GM12878 (cell line): ENCODE results near the gene SMAD9.

Experiments
- BHLHE40 ChIP-seq, 2 experiments: fragments of 450-650 bp in 1 of 2; IDR thresholded peaks; 2 replicates each; pipeline ENCODE4 v1.6.1; 2011 to 2017; ENCODE audit warnings: low read depth in 2 of 2, borderline replicate concordance in 1 of 2, improper control_type of control experiment in 1 of 2, low read length in 1 of 2, mild to moderate bottlenecking in 1 of 2
- CHD2 ChIP-seq: IDR thresholded peaks from 2 replicates; pipeline ENCODE4 v1.6.1; 2011; ENCODE audit warnings: low read depth, low read length, improper control_type of control experiment, borderline replicate concordance
- CREM ChIP-seq: IDR thresholded peaks from 2 replicates; pipeline ENCODE4 v1.6.1; 2014; ENCODE audit warnings: antibody characterized with exemption, low read depth
- EZH2 ChIP-seq: IDR thresholded peaks from 2 replicates; pipeline ENCODE4 v1.6.1; 2012; ENCODE audit warnings: low read depth, mild to moderate bottlenecking, control low read depth, inconsistent platforms, low read length, borderline replicate concordance; ENCODE audit not compliant: control insufficient read depth
- HDAC2 ChIP-seq: fragments of 200-600 bp; sonication (generic); IDR thresholded peaks from 2 replicates; pipeline ENCODE4 v1.6.1; 2017
- HDAC6 ChIP-seq: fragments of 200-600 bp; sonication (generic); IDR thresholded peaks from one replicate; pipeline ENCODE4 v1.8.0; 2017; ENCODE audit warnings: antibody characterized with exemption; ENCODE audit not compliant: unreplicated experiment
- POLR2AphosphoS5 ChIP-seq: IDR thresholded peaks from 2 replicates; pipeline ENCODE4 v1.6.1; 2011; ENCODE audit warnings: mild to moderate bottlenecking, low read length, inconsistent platforms
- RAD21 ChIP-seq: IDR thresholded peaks from 2 replicates; pipeline ENCODE4 v1.6.1; 2011; ENCODE audit warnings: mild to moderate bottlenecking, low read depth, low read length, moderate library complexity; ENCODE audit not compliant: insufficient read depth
- RFX5 ChIP-seq: IDR thresholded peaks from 2 replicates; pipeline ENCODE4 v1.6.1; 2011; ENCODE audit warnings: low read depth, low read length, improper control_type of control experiment
- YY1 ChIP-seq: IDR thresholded peaks from 2 replicates; pipeline ENCODE4 v1.6.1; 2011; ENCODE audit warnings: low read depth, mild to moderate bottlenecking, low read length
- ZZZ3 ChIP-seq: IDR thresholded peaks from 2 replicates; pipeline ENCODE4 v1.6.1; 2011; ENCODE audit warnings: low read depth; ENCODE audit not compliant: control insufficient read depth, insufficient read length
- TF ChIP-seq, protein P1 (sequence below): IDR thresholded peaks from 2 replicates; pipeline ENCODE4 v1.6.1; 2012; ENCODE audit warnings: mild to moderate bottlenecking, low read depth, low read length
- TF ChIP-seq, protein P2 (sequence below): fragments of 450-650 bp; IDR thresholded peaks from 2 replicates; pipeline ENCODE4 v1.6.1; 2018; ENCODE audit warnings: borderline replicate concordance, mild to moderate bottlenecking; ENCODE audit not compliant: partially characterized antibody
- TF ChIP-seq, protein P3 (sequence below), 3 experiments: IDR thresholded peaks in 2 of 3; conservative IDR thresholded peaks in 1 of 3; 2 replicates each; pipeline ENCODE4 v1.5.1; 2011; ENCODE audit warnings: low read depth in 3 of 3, low read length in 3 of 3, mild to moderate bottlenecking in 3 of 3, control low read depth in 2 of 3, moderate library complexity in 2 of 3, inconsistent platforms in 1 of 3, mixed read lengths in 1 of 3; ENCODE audit not compliant: control insufficient read depth in 2 of 3, insufficient read depth in 1 of 3; ENCODE audit errors: extremely low read depth in 1 of 3

GRCh38 chr13:36817996-36818803, 101.8 kb downstream of the SMAD9 start:
- TF ChIP-seq, protein P1, sequence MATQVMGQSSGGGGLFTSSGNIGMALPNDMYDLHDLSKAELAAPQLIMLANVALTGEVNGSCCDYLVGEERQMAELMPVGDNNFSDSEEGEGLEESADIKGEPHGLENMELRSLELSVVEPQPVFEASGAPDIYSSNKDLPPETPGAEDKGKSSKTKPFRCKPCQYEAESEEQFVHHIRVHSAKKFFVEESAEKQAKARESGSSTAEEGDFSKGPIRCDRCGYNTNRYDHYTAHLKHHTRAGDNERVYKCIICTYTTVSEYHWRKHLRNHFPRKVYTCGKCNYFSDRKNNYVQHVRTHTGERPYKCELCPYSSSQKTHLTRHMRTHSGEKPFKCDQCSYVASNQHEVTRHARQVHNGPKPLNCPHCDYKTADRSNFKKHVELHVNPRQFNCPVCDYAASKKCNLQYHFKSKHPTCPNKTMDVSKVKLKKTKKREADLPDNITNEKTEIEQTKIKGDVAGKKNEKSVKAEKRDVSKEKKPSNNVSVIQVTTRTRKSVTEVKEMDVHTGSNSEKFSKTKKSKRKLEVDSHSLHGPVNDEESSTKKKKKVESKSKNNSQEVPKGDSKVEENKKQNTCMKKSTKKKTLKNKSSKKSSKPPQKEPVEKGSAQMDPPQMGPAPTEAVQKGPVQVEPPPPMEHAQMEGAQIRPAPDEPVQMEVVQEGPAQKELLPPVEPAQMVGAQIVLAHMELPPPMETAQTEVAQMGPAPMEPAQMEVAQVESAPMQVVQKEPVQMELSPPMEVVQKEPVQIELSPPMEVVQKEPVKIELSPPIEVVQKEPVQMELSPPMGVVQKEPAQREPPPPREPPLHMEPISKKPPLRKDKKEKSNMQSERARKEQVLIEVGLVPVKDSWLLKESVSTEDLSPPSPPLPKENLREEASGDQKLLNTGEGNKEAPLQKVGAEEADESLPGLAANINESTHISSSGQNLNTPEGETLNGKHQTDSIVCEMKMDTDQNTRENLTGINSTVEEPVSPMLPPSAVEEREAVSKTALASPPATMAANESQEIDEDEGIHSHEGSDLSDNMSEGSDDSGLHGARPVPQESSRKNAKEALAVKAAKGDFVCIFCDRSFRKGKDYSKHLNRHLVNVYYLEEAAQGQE: no peak
- TF ChIP-seq EZH2 (no peak), BHLHE40 (IDR thresholded peaks at IDR 0.05; ENCODE audit: borderline replicate concordance in 1 of 2, low read depth in 2 of 2, low read length in 1 of 2) (no peak), CREM (no peak), POLR2AphosphoS5 (no peak), RAD21 (no peak), HDAC6 (no peak), RFX5 (no peak), HDAC2 (no peak), CHD2 (no peak), YY1 (no peak), ZZZ3 (no peak)
- TF ChIP-seq, protein P2, sequence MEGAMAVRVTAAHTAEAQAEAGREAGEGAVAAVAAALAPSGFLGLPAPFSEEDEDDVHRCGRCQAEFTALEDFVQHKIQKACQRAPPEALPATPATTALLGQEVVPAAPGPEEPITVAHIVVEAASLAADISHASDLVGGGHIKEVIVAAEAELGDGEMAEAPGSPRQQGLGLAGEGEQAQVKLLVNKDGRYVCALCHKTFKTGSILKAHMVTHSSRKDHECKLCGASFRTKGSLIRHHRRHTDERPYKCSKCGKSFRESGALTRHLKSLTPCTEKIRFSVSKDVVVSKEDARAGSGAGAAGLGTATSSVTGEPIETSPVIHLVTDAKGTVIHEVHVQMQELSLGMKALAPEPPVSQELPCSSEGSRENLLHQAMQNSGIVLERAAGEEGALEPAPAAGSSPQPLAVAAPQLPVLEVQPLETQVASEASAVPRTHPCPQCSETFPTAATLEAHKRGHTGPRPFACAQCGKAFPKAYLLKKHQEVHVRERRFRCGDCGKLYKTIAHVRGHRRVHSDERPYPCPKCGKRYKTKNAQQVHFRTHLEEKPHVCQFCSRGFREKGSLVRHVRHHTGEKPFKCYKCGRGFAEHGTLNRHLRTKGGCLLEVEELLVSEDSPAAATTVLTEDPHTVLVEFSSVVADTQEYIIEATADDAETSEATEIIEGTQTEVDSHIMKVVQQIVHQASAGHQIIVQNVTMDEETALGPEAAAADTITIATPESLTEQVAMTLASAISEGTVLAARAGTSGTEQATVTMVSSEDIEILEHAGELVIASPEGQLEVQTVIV: no peak
- TF ChIP-seq, protein P3, sequence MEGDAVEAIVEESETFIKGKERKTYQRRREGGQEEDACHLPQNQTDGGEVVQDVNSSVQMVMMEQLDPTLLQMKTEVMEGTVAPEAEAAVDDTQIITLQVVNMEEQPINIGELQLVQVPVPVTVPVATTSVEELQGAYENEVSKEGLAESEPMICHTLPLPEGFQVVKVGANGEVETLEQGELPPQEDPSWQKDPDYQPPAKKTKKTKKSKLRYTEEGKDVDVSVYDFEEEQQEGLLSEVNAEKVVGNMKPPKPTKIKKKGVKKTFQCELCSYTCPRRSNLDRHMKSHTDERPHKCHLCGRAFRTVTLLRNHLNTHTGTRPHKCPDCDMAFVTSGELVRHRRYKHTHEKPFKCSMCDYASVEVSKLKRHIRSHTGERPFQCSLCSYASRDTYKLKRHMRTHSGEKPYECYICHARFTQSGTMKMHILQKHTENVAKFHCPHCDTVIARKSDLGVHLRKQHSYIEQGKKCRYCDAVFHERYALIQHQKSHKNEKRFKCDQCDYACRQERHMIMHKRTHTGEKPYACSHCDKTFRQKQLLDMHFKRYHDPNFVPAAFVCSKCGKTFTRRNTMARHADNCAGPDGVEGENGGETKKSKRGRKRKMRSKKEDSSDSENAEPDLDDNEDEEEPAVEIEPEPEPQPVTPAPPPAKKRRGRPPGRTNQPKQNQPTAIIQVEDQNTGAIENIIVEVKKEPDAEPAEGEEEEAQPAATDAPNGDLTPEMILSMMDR (IDR thresholded peaks at IDR 0.05 in 2 of 3, conservative IDR thresholded peaks at IDR 0.05 in 1 of 3; ENCODE audit: control insufficient read depth in 2 of 3, extremely low read depth in 1 of 3, insufficient read depth in 1 of 3, low read depth in 3 of 3, low read length in 3 of 3): no peak
